ENCODE measurements around the gene OR10A4.
"Not testable (repeated sequence)": the region's sequence is repeated elsewhere in the genome, so short reads cannot be mapped to it uniquely, and the experiment has no call there.

OR10A4 gene

GRCh38 chr11:6895010-6895409 is 18.6 kb downstream of the OR10A4 start:
- DNase-seq = no peak
- intact Hi-C loops (cut with DNase I) = no loop called here

DNA sequence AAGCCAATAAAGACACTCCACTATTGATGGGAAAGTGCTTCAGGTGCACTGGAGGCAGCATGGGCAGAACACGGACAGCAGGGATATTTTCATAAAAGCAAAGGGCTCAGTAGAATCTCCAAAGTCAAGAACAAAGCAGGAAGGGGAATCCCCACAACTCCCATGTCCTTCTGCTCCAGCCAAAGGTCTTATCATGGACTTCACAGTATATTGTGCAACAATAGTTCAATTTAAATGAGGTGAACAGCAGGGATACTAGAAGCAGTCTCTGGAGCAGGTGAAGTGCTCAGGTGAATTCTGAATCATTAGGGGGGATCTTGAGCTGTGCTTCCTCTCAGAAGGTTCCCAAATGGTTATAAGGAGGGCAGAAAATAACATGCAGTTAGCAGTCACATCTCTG is 22.5 kb downstream of the OR10A4 start:
- DNase-seq = no peak
- intact Hi-C loops (cut with DNase I) = no loop called here

DNA sequence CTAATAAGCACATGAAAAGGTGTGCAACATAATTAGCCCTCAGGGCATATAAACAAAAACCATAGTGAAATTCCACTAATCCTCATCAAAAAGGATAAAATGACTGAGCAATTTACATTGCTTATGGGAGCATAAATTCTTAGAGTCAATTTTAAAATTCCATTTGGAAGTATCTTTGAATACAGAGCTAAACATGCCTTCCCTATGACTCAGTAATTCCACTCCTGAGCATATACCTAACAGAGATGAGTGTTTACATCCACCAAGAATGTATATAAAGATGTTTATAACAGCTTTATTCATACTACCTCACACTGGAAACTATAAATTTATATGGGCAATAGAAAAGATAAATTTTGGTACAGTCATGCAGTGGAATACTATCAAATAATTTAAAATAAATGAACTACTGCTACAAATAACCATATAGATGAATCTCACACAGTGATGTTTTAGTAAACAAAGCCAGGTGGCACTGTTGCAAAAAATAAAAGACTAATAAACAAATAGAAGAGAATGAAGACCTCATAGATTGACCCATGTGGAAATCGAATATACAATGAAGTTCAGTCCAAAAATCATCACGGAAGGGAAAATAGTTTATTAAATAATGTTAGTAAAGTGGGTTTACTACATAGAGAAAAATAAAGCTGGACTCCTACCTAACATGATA is 24.0 kb downstream of the OR10A4 start:
- no peak for DNase-seq
- intact Hi-C loops (cut with DNase I) = no loop called here

- intact Hi-C loops (cut with DNase I); DNase-seq: not testable (repeated sequence)
These were observed 28.4 kb downstream of the OR10A4 start for GRCh38 chr11:6904804-6905203.

DNA sequence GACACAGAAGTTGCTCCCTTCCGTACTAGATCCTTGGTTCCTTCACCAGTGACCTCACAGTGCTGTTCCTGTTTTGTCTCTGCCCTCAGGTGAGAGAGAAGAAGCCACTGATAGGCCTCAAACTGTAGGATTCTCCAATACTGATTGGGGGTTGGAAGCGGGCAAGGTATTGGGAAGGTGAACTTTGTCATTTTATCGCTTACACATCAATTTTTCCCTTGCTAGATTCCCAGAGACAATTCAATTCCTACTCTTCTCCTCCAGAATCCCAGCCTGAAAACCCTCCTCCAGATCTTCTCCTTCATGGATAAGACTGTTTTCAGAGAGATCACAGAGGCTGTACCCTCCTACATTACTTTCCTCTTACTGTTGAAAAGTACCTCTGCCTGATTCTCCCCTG is 35.0 kb downstream of the OR10A4 start:
- intact Hi-C loops (cut with DNase I) = no loop called here

GRCh38 chr11:6911948-6912347 is 35.5 kb downstream of the OR10A4 start:
- intact Hi-C loops (cut with DNase I) = no loop called here
- DNase-seq = no peak

More for the DNA sequence above, 35.0 kb downstream of the OR10A4 start:
- no peak for DNase-seq

DNA sequence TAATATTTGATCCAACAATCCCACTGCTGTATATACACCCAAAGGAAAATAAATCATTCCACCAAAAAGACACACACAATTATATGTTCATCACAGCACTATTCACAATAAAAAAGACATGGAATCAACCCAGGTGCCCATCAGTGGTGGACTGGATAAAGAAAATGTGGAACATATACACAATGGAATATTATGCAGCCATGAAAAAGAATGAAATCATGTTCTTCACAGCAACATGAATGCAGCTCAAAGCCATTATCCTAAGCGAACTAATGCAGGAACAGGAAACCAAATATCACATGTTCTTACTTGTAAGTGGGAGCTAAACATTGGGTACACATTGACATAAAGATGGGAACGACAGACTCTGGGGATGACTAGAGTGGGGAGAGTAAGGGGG is 43.3 kb downstream of the OR10A4 start:
- intact Hi-C loops (cut with DNase I) = no loop called here
- DNase-seq = no peak

GRCh38 chr11:6920702-6921101 is 44.3 kb downstream of the OR10A4 start, which contains the start of gene OR2D3:
Gene OR2D3 (plus strand): TSS chr11:6921002. CDS start chr11:6921002, 0 bp downstream.
- DNase-seq = no peak
- intact Hi-C loops (cut with DNase I) = no loop called here

- no peak for DNase-seq
- intact Hi-C loops (cut with DNase I) = no loop called here
These were observed 48.7 kb downstream of the OR10A4 start for GRCh38 chr11:6925007-6925577.

DNA sequence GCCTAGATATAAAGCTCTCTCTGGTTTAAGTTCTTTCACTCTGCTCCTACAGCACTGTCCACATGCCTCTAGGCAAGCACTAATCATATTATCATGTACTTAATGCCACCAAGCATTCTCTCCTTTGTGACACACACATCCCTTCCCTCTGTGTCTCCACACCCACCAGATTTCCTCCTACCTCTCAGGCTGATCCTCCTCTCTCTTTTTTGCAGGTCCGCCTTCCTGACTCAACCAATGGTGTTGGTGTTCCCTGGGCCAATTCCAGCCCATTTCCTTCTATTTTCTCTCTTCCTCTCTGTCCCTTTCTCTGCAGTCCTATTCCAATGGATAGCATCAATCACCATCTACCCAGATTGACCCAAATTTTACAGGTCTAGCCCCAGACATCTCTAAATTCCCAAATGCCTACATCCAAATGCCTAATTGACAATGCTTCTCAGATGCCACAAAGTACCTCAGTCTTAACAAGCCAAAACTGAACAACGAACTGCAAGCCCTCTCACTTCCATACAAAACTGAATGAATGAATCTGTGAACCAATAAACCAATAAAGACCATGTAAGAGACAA is 49.3 kb downstream of the OR10A4 start:
- DNase-seq = peak in 1 of 10 donors; percentile 39
- intact Hi-C loops (cut with DNase I) = no loop called here

DNA sequence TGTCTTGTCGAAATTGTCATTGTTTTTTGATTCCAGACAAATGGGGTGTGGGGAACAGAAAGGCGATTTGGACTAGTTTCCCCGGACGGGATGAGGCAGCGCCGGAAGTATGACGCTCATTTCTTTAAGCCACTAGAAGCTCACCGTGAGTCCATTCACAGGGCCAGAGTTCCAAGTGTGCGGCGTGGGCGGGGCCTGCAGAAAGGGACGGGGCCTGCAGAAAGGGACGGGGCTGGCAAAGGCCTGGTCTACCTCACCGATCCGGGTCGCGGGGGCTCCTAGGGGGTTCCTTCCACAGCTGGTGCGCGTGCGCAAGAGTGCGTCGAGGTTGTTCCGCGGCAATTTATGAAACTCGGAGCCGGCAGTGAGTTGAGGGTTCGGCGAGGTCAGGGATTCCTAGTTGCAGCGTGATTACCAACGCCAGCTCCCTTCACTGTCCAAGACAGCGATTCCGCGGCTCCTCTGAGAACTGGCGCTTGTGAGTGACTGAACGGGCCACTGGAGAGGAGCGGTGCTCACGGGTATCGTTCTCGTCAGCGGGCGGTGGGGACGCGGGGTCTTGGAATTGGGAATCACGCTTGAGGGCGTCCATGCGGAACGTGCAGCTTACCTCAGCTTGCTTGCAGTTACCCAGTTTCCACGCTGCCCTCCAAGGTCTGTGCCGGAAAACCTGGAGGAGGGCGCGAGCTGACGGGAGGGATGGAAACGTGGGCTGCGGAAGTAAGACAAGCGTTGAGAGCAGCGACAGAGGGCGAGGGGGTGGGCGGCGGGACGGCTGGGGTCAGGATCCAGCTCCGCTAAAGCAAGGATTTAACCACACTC is 50.0 kb downstream of the OR10A4 start, which contains the start of gene ZNF215:
ZNF215 (plus strand) TSS at position 219 of the 822 bp plus-strand sequence. CDS start 5,847 bp downstream, outside the sequence.
- intact Hi-C loops (cut with DNase I) = no loop called here
- peak; percentile 19 to 91 (median 54) for DNase-seq

- intact Hi-C loops (cut with DNase I) = no loop called here
These were observed 50.7 kb downstream of the OR10A4 start for GRCh38 chr11:6927030-6927617.

More at GRCh38 chr11:6927030-6927617, 50.7 kb downstream of the OR10A4 start:
- DNase-seq = no peak
